ENCODE measurements around the gene TNFAIP2. TPM values are rescaled to one million over a fixed set of nuclear protein-coding genes. Genes with fewer than 3 reads are reported as not detected.
"Not testable (repeated sequence)": the region's sequence is repeated elsewhere in the genome, so short reads cannot be mapped to it uniquely, and the experiment has no call there.

Gene TNFAIP2
- total RNA-seq, 1 donor, result 410 TPM

GRCh38 chr14:103141117-103141796 lies 18.0 kb downstream of the TNFAIP2 start:
- no peaks in the 10 kb centered on the region for H3K4me1 ChIP-seq (ENCODE audit: insufficient read depth, low read length)
- H3K27me3 ChIP-seq (ENCODE audit: insufficient read depth, low read length), result peaks cover 13% of the 10 kb centered on the region
- H3K9me3 ChIP-seq (ENCODE audit: low read depth, low read length), result no peaks in the 10 kb centered on the region
- H3K4me3 ChIP-seq (ENCODE audit: low read length), result no peak overlapping the region

DNA sequence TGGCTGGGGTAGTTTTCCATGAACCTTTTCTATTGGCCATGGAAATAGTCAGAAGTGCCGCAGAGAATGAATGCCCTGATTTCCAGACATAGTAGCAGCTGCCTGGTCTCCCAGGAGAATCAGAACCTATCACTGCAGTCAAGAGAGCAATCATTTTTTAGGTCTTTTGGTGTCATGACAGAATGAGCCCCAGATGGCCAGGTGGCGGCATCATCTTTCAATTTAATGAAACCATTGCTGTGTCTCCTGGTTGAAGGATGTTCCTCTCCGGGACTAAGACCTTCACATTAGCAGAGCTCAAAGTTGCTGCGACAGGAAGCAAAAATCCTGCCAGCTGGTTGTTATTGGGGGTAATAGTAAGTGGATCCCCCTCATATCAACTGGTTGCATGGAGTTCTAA lies 18.8 kb downstream of the TNFAIP2 start:
- Histone ChIP-seq H3K9me3 (ENCODE audit: low read depth, low read length) (no peaks in the 10 kb centered on the region), H3K4me1 (ENCODE audit: insufficient read depth, low read length) (no peaks in the 10 kb centered on the region), H3K27me3 (ENCODE audit: insufficient read depth, low read length) (peaks cover 13% of the 10 kb centered on the region), H3K4me3 (ENCODE audit: low read length) (no peak overlapping the region)

GRCh38 chr14:103142721-103143302 lies 19.6 kb downstream of the TNFAIP2 start:
- Histone ChIP-seq H3K4me3 (ENCODE audit: low read length) (no peak overlapping the region), H3K27me3 (ENCODE audit: insufficient read depth, low read length) (peaks cover 13% of the 10 kb centered on the region), H3K9me3 (ENCODE audit: low read depth, low read length) (no peaks in the 10 kb centered on the region), H3K4me1 (ENCODE audit: insufficient read depth, low read length) (no peaks in the 10 kb centered on the region)

DNA sequence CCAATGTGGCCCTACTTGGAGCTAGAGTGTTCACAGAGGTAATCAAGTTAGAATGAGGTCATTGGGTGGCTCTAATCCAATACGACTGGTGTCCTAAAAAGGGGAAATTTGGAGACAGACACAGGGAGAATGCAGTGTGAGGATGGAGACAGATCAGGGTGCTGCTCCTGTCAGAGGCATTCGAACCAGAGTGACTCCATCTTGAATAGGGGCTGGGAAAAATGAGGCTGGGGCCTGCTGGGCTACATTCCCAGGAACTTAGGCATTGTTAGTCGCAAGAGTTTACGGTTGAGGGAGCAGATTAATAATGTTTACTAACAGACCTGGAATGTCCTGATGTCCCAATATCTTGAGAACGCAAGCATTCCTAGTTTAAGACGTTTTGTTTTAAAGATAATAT lies 20.2 kb downstream of the TNFAIP2 start:
- peaks cover 13% of the 10 kb centered on the region for H3K27me3 ChIP-seq (ENCODE audit: insufficient read depth, low read length)
- no peaks in the 10 kb centered on the region for H3K4me1 ChIP-seq (ENCODE audit: insufficient read depth, low read length)
- no peaks in the 10 kb centered on the region for H3K9me3 ChIP-seq (ENCODE audit: low read depth, low read length)
- no peak overlapping the region for H3K4me3 ChIP-seq (ENCODE audit: low read length)

- H3K27me3 ChIP-seq (ENCODE audit: insufficient read depth, low read length), result peaks cover 13% of the 10 kb centered on the region
Observed at GRCh38 chr14:103144085-103144484, 20.8 kb downstream of the TNFAIP2 start.

GRCh38 chr14:103146141-103146709 lies 23.0 kb downstream of the TNFAIP2 start:
- Histone ChIP-seq H3K4me1 (ENCODE audit: insufficient read depth, low read length) (no peaks in the 10 kb centered on the region), H3K27me3 (ENCODE audit: insufficient read depth, low read length) (peaks cover 13% of the 10 kb centered on the region), H3K4me3 (ENCODE audit: low read length) (no peak overlapping the region), H3K9me3 (ENCODE audit: low read depth, low read length) (no peaks in the 10 kb centered on the region)

More at GRCh38 chr14:103144085-103144484, 20.8 kb downstream of the TNFAIP2 start:
- no peaks in the 10 kb centered on the region for H3K4me1 ChIP-seq (ENCODE audit: insufficient read depth, low read length)
- H3K4me3 ChIP-seq (ENCODE audit: low read length), result no peak overlapping the region
- H3K9me3 ChIP-seq (ENCODE audit: low read depth, low read length), result no peaks in the 10 kb centered on the region

DNA sequence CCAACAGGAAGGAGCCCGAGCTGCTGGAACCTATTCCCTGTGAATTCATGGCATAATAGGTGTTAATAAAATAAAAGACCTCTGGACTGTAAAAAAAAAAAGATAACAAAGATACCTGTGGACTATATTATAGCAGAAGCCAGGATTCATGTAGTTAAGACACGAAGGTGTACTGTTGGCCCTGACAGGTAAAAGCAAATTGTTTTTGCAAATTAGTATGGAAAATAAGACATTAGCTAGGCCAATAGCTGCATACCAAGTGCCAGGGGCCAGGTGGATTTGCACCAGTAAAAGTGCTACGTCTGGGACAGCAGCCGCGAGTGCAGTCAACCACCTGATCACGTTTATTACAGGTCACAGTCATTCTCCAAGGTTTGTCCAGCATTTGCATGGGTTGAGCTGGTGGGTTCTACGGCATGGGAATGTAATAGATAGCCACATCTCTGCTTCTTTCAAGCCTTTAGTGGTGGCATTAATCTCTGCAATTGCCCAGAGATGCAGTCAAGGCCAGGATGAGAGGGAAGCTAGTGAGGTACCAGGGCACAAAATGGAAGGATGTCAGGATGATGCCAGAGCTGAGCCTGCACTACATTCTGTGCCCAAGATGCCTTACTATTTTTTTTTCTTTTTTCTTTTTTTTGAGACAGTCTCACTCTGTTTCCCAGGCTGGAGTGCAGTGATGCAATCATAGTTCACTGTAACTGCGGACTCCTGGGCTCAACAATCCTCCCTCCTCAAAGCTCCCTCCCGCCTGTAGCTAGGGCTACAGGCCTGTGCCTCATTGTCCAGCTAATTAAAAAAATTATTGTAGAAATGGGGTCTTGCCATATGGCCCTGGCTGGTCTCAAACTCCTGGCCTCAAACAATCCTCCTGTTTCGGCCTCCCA lies 26.3 kb downstream of the TNFAIP2 start:
- Histone ChIP-seq H3K4me1 (ENCODE audit: insufficient read depth, low read length) (no peaks in the 10 kb centered on the region), H3K27me3 (ENCODE audit: insufficient read depth, low read length) (no peaks in the 10 kb centered on the region), H3K4me3 (ENCODE audit: low read length) (no peak overlapping the region), H3K9me3 (ENCODE audit: low read depth, low read length) (no peaks in the 10 kb centered on the region)

GRCh38 chr14:103151270-103151945 lies 28.1 kb downstream of the TNFAIP2 start:
- no peaks in the 10 kb centered on the region for H3K27me3 ChIP-seq (ENCODE audit: insufficient read depth, low read length)
- H3K4me1 ChIP-seq (ENCODE audit: insufficient read depth, low read length), result no peaks in the 10 kb centered on the region
- no peak overlapping the region for H3K4me3 ChIP-seq (ENCODE audit: low read length)
- H3K9me3 ChIP-seq (ENCODE audit: low read depth, low read length), result no peaks in the 10 kb centered on the region

GRCh38 chr14:103155010-103155409 lies 31.7 kb downstream of the TNFAIP2 start:
- H3K4me3 ChIP-seq (ENCODE audit: low read length), result no peak overlapping the region
- no peaks in the 10 kb centered on the region for H3K4me1 ChIP-seq (ENCODE audit: insufficient read depth, low read length)
- no peaks in the 10 kb centered on the region for H3K27me3 ChIP-seq (ENCODE audit: insufficient read depth, low read length)
- no peaks in the 10 kb centered on the region for H3K9me3 ChIP-seq (ENCODE audit: low read depth, low read length)

- H3K27me3 ChIP-seq (ENCODE audit: insufficient read depth, low read length), result not testable (repeated sequence)
Observed at GRCh38 chr14:103155416-103155815, 32.2 kb downstream of the TNFAIP2 start.

GRCh38 chr14:103155826-103156394 lies 32.6 kb downstream of the TNFAIP2 start:
- Histone ChIP-seq H3K9me3 (ENCODE audit: low read depth, low read length) (no peaks in the 10 kb centered on the region), H3K4me3 (ENCODE audit: low read length) (no peak overlapping the region), H3K4me1 (ENCODE audit: insufficient read depth, low read length) (no peaks in the 10 kb centered on the region), H3K27me3 (ENCODE audit: insufficient read depth, low read length) (no peaks in the 10 kb centered on the region)

More at GRCh38 chr14:103155416-103155815, 32.2 kb downstream of the TNFAIP2 start:
- H3K9me3 ChIP-seq (ENCODE audit: low read depth, low read length); H3K4me1 ChIP-seq (ENCODE audit: insufficient read depth, low read length); H3K4me3 ChIP-seq (ENCODE audit: low read length): not testable (repeated sequence)

GRCh38 chr14:103156651-103157378 lies 33.6 kb downstream of the TNFAIP2 start:
- H3K4me1 ChIP-seq (ENCODE audit: insufficient read depth, low read length), result no peaks in the 10 kb centered on the region
- H3K4me3 ChIP-seq (ENCODE audit: low read length), result no peak overlapping the region
- H3K9me3 ChIP-seq (ENCODE audit: low read depth, low read length), result no peaks in the 10 kb centered on the region
- H3K27me3 ChIP-seq (ENCODE audit: insufficient read depth, low read length), result no peaks in the 10 kb centered on the region

DNA sequence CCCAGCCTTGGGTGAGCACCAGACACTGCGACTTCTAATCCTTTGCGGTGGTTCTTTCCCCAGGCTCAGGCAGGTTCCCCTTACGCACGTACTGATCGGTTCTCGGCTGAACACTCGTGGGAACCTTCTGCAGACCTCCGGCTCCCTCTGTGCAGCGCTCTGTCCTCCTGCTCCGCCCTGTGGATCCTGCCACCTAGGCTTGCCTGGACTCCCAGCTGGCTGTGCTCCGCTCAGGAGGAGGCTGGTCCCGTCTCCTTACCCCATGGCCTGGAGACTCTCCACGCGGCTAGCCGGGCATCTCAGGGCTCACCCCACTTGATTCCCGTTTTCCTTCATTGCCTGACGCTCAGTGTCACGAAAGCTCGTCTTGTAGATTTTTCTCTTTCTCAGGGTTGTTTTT lies 34.7 kb downstream of the TNFAIP2 start:
- Histone ChIP-seq H3K9me3 (ENCODE audit: low read depth, low read length) (no peaks in the 10 kb centered on the region), H3K27me3 (ENCODE audit: insufficient read depth, low read length) (no peaks in the 10 kb centered on the region), H3K4me1 (ENCODE audit: insufficient read depth, low read length) (no peaks in the 10 kb centered on the region), H3K4me3 (ENCODE audit: low read length) (no peak overlapping the region)

DNA sequence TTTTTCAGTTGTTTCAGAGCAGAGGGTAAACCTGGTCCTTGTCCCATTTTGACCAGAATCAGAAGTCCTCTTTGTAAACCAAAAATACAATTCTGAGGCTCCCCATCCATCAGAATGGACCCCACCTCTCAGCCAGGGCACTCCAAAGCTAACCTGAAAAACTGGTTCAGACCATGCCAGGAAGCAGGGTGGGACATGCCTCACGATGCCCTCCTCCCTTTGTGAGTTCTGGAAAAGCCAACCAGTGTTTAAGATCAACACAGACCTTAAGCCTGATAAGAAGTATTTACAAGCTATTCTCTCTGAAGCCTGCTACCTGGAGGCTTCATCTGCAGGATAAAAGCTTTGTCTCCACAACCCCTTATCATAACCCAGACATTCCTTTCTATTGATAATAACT lies 35.4 kb downstream of the TNFAIP2 start:
- no peaks in the 10 kb centered on the region for H3K27me3 ChIP-seq (ENCODE audit: insufficient read depth, low read length)
- no peak overlapping the region for H3K4me3 ChIP-seq (ENCODE audit: low read length)
- no peaks in the 10 kb centered on the region for H3K9me3 ChIP-seq (ENCODE audit: low read depth, low read length)
- H3K4me1 ChIP-seq (ENCODE audit: insufficient read depth, low read length), result no peaks in the 10 kb centered on the region

Measured in mononuclear cell (primary cell).